BJ (cell line): ENCODE results near the gene RHBDL1. TPM values are rescaled to one million over a fixed set of nuclear protein-coding genes. Genes with fewer than 3 reads are reported as not detected.
A peak's percentile ranks its signal among the peaks of the same experiment; 100 is the strongest.

Source experiments
- CTCF ChIA-PET: fragments of 350-600 bp; formaldehyde crosslinking; extraction: SDS; loops from one replicate; lab custom pipeline; 2021; ENCODE audit warnings: antibody characterized with exemption, inconsistent platforms; lab: Yijun Ruan, JAX
- POLR2A ChIA-PET: fragments of 300-600 bp; sonication (Branson Sonifier 250); formaldehyde crosslinking; extraction: SDS; loops from one replicate; lab custom pipeline; 2021; ENCODE audit warnings: antibody characterized with exemption; lab: Charles Lee
- DNase-seq: peaks from one replicate; pipeline ENCODE4 v3.0.0-alpha.2; 2011; ENCODE audit warnings: low read depth
- H3K27me3 ChIP-seq: 2 replicates; pipeline ENCODE4 v1.6.0; 2011; ENCODE audit warnings: low read length; ENCODE audit not compliant: control insufficient read depth, insufficient read depth
- H3K36me3 ChIP-seq: 2 replicates; pipeline ENCODE4 v1.5.1; 2011; ENCODE audit warnings: low read length; ENCODE audit not compliant: control insufficient read depth, insufficient read depth
- H3K4me3 ChIP-seq: 2 replicates; pipeline ENCODE4 v1.5.1; 2011; ENCODE audit warnings: low read depth, mild to moderate bottlenecking, control low read depth, low read length
- CTCF ChIP-seq: IDR thresholded peaks from 2 replicates; pipeline ENCODE4 v1.5.1; 2011; ENCODE audit warnings: low read depth, mild to moderate bottlenecking, control low read depth, inconsistent platforms, low read length, moderate library complexity; ENCODE audit not compliant: insufficient read depth
- polyA plus RNA-seq: library from polyadenylated mRNA; depleted of rRNA; stranded (reverse); fragments of >200 nt; gene quantifications from 2 replicates; pipeline ENCODE4 v1.2.3, GENCODE V29; 2011

Gene RHBDL1
- polyA plus RNA-seq, 1 experiment: 1.3 TPM

GRCh38 chr16:683396-684070 is 8.1 kb downstream of the RHBDL1 start:
- Histone ChIP-seq H3K27me3 (no peaks in the 10 kb centered on the region), H3K4me3 (peak overlapping the region; percentile 55), H3K36me3 (peaks cover 23% of the 10 kb centered on the region)
- POLR2A ChIA-PET: no interaction called here
- no peak for DNase-seq
- CTCF ChIA-PET: interaction anchor here (1.0 kb wide), 1 partner anchor 26 kb away, joined by 3 read pairs; no protein-coding TSS in a partner anchor
- no peak for TF ChIP-seq CTCF

- DNase-seq: peak; percentile 66
- Histone ChIP-seq H3K4me3 (peak within 1 kb of the TSS; percentile 55), H3K27me3 (no peaks in the 10 kb centered on the region), H3K36me3 (peaks cover 23% of the 10 kb centered on the region)
- ChIA-PET POLR2A (no interaction called here), CTCF (interaction anchor here (1.0 kb wide), 1 partner anchor 26 kb away, joined by 3 read pairs; no protein-coding TSS in a partner anchor)
- no peak for TF ChIP-seq CTCF
Observed at GRCh38 chr16:684071-684794, 8.8 kb downstream of the RHBDL1 start, which contains the start of gene JMJD8. TSS of gene JMJD8 (minus strand) at chr16:684334. CDS start at chr16:684319, 15 bp downstream.

- POLR2A ChIA-PET: no interaction called here
- CTCF ChIA-PET: no interaction called here
- Histone ChIP-seq H3K27me3 (no peaks in the 10 kb centered on the region), H3K4me3 (peak overlapping the region; percentile 55; the same call in 1 of the 2 replicates), H3K36me3 (peaks cover 23% of the 10 kb centered on the region)
- no peak for TF ChIP-seq CTCF
- DNase-seq: no peak
Observed at GRCh38 chr16:684961-685696, 9.7 kb downstream of the RHBDL1 start.

- peak; percentile 60 for TF ChIP-seq CTCF
- Histone ChIP-seq H3K36me3 (peaks cover 23% of the 10 kb centered on the region), H3K4me3 (no peak overlapping the region), H3K27me3 (no peaks in the 10 kb centered on the region)
- ChIA-PET POLR2A (no interaction called here), CTCF (interaction anchor here (0.7 to 1.1 kb wide), 2 partner anchors 34 to 95 kb away, joined by 4 read pairs; no protein-coding TSS in a partner anchor)
- DNase-seq: no peak
Observed at GRCh38 chr16:685967-686366, 10.5 kb downstream of the RHBDL1 start.
